ENCODE measurements around the gene SMPD1. TPM values are rescaled to one million over a fixed set of nuclear protein-coding genes. Genes with fewer than 3 reads are reported as not detected.

The SMPD1 gene
- total and polyA plus RNA-seq, 3 donors from 2014 or later: 27.4 to 41.2 (median 30.4) TPM

DNA sequence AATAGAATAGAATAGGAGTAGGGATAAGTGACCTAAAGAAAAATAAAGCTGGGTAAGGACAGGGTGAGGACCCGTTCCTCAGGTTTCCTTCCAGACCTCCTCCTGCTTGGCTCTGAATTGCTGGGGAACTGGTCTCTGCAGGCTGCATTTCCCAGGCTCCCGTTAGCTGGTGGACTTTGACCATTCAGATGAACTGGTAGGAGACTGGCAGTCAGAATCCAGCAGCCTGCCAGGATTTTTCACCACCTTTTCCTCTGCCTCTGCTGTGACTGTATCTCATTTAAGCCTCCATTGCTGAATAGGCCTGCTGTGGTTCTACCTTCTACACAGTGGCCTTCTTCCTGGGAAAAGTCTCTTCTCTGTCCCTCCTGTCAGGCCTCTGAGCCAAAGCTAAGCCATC, 24.6 kb upstream of the SMPD1 start:
- Histone ChIP-seq H3K27me3 (no peaks in the 10 kb centered on the region), H3K36me3 (ENCODE audit: low read depth, missing control alignments) (no peaks in the 10 kb centered on the region), H3K27ac (no peak overlapping the region), H3K9me3 (no peaks in the 10 kb centered on the region), H3K4me3 (no peak overlapping the region), H3K4me1 (no peaks in the 10 kb centered on the region)
- no peak for TF ChIP-seq POLR2A (IDR thresholded peaks at IDR 0.05)
- TF ChIP-seq, protein P1, sequence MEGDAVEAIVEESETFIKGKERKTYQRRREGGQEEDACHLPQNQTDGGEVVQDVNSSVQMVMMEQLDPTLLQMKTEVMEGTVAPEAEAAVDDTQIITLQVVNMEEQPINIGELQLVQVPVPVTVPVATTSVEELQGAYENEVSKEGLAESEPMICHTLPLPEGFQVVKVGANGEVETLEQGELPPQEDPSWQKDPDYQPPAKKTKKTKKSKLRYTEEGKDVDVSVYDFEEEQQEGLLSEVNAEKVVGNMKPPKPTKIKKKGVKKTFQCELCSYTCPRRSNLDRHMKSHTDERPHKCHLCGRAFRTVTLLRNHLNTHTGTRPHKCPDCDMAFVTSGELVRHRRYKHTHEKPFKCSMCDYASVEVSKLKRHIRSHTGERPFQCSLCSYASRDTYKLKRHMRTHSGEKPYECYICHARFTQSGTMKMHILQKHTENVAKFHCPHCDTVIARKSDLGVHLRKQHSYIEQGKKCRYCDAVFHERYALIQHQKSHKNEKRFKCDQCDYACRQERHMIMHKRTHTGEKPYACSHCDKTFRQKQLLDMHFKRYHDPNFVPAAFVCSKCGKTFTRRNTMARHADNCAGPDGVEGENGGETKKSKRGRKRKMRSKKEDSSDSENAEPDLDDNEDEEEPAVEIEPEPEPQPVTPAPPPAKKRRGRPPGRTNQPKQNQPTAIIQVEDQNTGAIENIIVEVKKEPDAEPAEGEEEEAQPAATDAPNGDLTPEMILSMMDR (IDR thresholded peaks at IDR 0.05): no peak
- DNase-seq: no peak
- intact Hi-C loops (cut with DNase I; ENCODE audit: low total_unique reads): no loop called here
- WGBS, 2 donors: 77 to 84% methylated on average over 2 of the region's 2 CpGs

DNA sequence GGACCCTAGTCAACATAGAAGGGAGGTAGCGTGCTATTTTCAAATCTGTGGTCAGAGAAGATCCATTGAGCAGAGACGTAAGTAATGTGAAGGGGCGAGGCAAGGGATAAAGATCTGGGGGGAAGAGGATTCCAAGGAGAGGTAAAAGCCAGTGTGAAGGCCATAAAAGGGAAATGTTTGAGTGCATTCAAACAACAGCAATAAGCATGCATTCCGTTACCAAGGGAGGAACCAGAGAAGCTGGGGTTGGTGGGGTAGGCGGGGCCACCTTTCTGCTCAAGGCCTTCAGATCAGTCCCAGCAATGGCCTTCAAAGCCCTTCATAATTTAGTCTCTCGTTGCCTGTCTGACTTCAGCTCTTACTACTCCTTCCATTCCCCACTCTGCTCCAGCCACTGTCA, 18.4 kb upstream of the SMPD1 start:
- Histone ChIP-seq H3K36me3 (ENCODE audit: low read depth, missing control alignments) (no peaks in the 10 kb centered on the region), H3K4me1 (no peaks in the 10 kb centered on the region), H3K4me3 (no peak overlapping the region), H3K9me3 (no peaks in the 10 kb centered on the region), H3K27ac (no peak overlapping the region), H3K27me3 (no peaks in the 10 kb centered on the region)
- no peak for DNase-seq
- 85 to 88% methylated on average over 6 of the region's 6 CpGs for WGBS, 2 donors
- intact Hi-C loops (cut with DNase I; ENCODE audit: low total_unique reads): no loop called here
- no peak for TF ChIP-seq POLR2A (IDR thresholded peaks at IDR 0.05)
- TF ChIP-seq, protein P1 (IDR thresholded peaks at IDR 0.05): no peak

DNA sequence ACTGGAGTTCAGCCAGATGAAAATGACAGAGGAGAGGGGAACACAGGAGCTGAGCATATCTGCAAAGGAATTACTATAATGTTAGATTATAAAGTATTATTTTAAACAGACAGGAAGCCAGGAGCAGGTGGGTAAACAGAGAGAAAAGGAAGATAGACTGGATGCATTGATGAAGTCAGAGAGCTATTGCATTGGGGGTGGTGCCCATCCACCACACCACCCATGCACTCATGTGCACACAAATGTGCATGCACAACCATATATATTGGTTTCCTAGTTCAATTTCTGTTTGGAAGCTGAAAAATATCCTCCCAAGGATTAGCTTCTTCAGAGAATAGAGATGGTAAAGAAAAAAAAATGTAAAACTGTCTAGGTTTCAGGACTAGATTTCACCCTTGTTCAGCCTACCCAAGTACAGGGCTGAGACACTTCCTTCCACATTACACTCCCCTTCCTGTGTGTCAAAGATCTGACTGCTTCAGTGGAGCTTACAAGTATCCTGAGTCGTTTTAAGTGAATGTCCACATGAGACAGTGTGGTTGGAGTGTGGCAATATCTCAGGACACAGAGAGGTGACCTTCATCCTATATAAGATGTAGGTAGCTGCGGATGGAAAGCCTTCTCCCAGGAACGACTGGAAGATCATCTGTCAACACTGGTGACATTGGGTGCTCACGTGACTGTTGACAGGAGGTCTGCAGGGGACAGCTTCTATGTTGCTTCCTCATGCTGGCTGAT, 12.2 kb upstream of the SMPD1 start:
- intact Hi-C loops (cut with DNase I; ENCODE audit: low total_unique reads): no loop called here
- 48 to 53% methylated on average over 4 of the region's 4 CpGs for WGBS, 2 donors
- H3K36me3 ChIP-seq (ENCODE audit: low read depth, missing control alignments): no peaks in the 10 kb centered on the region

DNA sequence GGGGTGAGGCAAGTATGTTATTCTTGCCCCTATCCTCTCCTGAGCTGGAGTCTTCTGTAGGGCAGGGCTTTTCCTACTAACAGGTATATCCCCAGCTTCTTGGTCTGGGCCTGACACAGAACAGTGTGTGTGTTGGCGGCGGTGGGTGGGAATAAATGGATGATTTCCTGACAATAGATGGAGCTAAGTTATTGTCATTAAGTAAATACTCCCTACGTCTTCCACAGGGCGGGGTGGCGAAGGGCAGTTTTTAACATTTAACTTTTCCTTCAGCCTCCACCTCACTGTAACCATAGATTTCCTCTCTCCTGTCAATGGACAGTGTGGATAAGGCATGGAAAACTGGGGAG, 11.7 kb upstream of the SMPD1 start:
- no peaks in the 10 kb centered on the region for H3K36me3 ChIP-seq (ENCODE audit: low read depth, missing control alignments)
- no peak for DNase-seq
- 75 to 83% methylated on average over 5 of the region's 5 CpGs for WGBS, 2 donors
- intact Hi-C loops (cut with DNase I; ENCODE audit: low total_unique reads): no loop called here
- H3K9me3 ChIP-seq: no peaks in the 10 kb centered on the region
- no peaks in the 10 kb centered on the region for H3K27me3 ChIP-seq
- TF ChIP-seq, protein P1 (IDR thresholded peaks at IDR 0.05): no peak
- no peak for TF ChIP-seq POLR2A (IDR thresholded peaks at IDR 0.05)
- no peak overlapping the region for H3K27ac ChIP-seq
- no peaks in the 10 kb centered on the region for H3K4me1 ChIP-seq
- H3K4me3 ChIP-seq: no peak overlapping the region

More for the DNA sequence above, 12.2 kb upstream of the SMPD1 start:
- Histone ChIP-seq H3K27ac (no peak overlapping the region), H3K27me3 (no peaks in the 10 kb centered on the region), H3K4me1 (no peaks in the 10 kb centered on the region), H3K9me3 (no peaks in the 10 kb centered on the region), H3K4me3 (no peak overlapping the region)
- TF ChIP-seq, protein P1 (IDR thresholded peaks at IDR 0.05): no peak
- no peak for TF ChIP-seq POLR2A (IDR thresholded peaks at IDR 0.05)
- DNase-seq: no peak

Measured in testis (tissue), 3 donors.